AG08395 (cell line): ENCODE results near the gene MORN1.

ENCODE experiments used
- DNase-seq: peaks from one replicate; pipeline ENCODE4 v3.0.0; 2012; ENCODE audit warnings: mixed read lengths, low spot score

The MORN1 gene

GRCh38 chr1:2419416-2419815, 28.1 kb upstream of the MORN1 start:
- DNase-seq: no peak

GRCh38 chr1:2418791-2419320, 27.5 kb upstream of the MORN1 start:
- DNase-seq: no peak

GRCh38 chr1:2417833-2418225, 26.5 kb upstream of the MORN1 start:
- no peak for DNase-seq

GRCh38 chr1:2417083-2417832, 25.9 kb upstream of the MORN1 start:
- DNase-seq: no peak

GRCh38 chr1:2416403-2416802, 25.0 kb upstream of the MORN1 start:
- DNase-seq: no peak

DNA sequence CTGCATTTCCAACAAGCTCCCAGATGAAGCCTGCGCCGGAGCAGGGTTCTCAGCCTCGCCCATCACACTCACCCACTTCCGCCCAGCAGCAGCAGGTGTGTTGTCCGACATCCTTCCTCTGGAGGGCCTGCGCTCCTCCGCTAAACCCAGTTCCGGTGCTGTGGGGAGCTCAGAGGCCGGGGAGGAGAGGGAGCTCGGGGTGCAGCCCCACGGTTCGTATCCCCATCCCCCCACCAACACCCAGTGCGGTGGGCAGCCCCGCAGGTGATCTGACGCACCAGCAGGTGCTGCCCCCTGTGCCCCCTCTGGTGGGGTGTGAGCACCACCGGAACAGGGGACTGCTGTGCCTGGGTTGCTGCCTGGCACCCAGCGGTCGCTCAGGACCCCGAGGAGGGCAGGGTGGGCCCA, 24.5 kb upstream of the MORN1 start:
- no peak for DNase-seq

- DNase-seq: no peak
These were observed 24.0 kb upstream of the MORN1 start for GRCh38 chr1:2415337-2415736.

- peak; percentile 87 for DNase-seq
These were observed 23.1 kb upstream of the MORN1 start for GRCh38 chr1:2414297-2414958.

GRCh38 chr1:2413495-2414296, 22.3 kb upstream of the MORN1 start:
- no peak for DNase-seq

GRCh38 chr1:2412773-2413494, 21.6 kb upstream of the MORN1 start:
- DNase-seq: peak; percentile 62

GRCh38 chr1:2412395-2412772, 21.0 kb upstream of the MORN1 start, which contains the start of gene PEX10:
PEX10 (minus strand) TSS chr1:2412564; CDS start chr1:2412502, 62 bp downstream.
- DNase-seq: peak; percentile 99

DNA sequence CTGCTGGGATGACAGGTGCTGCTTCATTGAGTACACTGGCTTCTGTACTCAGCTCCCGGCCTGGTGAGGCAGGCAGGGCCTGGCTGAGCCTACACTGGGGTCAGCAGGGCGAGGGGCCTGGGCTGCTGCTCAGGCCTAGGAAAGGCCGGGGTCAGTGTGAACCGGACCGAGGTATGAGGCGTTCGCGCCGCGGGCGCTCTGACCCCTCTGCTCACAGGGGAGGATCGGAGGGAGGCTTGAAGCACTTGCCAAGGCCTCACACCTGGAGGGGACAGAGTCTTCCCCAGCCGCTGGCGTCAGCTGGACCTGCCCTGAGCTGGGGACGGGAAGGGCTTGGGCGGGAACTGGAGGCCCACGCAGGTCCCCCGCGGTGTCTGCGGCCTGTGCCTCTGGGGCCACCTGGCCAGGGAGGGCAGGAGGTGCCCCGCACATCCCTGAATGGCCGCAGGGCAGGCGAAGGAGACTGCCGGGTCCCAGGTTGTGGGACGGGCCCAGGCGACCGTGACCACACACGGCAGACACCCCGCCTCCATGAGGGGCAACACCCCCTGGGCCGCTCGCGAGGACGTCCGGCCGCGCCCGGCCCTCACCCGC, 20.5 kb upstream of the MORN1 start:
- no peak for DNase-seq

GRCh38 chr1:2409745-2410144, 18.4 kb upstream of the MORN1 start:
- no peak for DNase-seq

GRCh38 chr1:2408859-2409276, 17.5 kb upstream of the MORN1 start:
- no peak for DNase-seq

DNA sequence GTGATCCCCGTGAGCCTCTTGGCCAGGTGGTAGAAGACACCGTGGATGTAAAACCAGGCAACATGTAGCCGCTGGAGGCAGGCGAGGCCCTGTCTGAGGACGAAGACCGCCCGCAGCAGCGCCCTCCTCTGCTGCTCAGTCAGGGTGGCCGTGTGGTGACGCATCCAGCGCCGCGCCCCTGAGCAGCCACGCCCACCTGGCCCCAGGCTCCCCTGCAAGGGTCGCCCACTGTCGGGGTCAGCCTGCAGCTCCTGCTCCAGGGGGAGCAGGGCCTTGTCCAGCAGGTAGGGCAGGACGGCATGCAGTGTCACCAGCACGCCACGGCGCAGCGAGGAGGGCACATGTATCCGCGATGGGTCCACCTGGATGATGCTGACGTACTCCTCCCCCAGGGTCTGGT, 17.1 kb upstream of the MORN1 start:
- no peak for DNase-seq

- no peak for DNase-seq
These were observed 16.6 kb upstream of the MORN1 start for GRCh38 chr1:2407991-2408275.

GRCh38 chr1:2407166-2407990, 16.0 kb upstream of the MORN1 start:
- no peak for DNase-seq

- DNase-seq: no peak
These were observed 15.2 kb upstream of the MORN1 start for GRCh38 chr1:2406451-2407041.

GRCh38 chr1:2405588-2406295, 14.4 kb upstream of the MORN1 start:
- DNase-seq: no peak
